NT2/D1 (cell line): ENCODE measurements around the gene TENM4.

Experiments
- SUZ12 ChIP-seq: IDR thresholded peaks from 2 replicates; pipeline ENCODE4 v1.6.1; 2011; ENCODE audit not compliant: insufficient read length, insufficient read depth; ENCODE audit errors: extremely low read depth
- YY1 ChIP-seq: IDR thresholded peaks from 2 replicates; pipeline ENCODE4 v1.6.1; 2011; ENCODE audit not compliant: insufficient read length, insufficient read depth
- ZNF274 ChIP-seq: IDR thresholded peaks from 2 replicates; pipeline ENCODE4 v1.6.1; 2011; ENCODE audit warnings: mild to moderate bottlenecking, low read depth, low read length

GRCh38 chr11:78938036-78938435 lies 502.8 kb downstream of the TENM4 start:
- TF ChIP-seq YY1 (no peak), SUZ12 (no peak), ZNF274 (no peak)
